ENCODE measurements around the gene CHRND.
A peak's percentile ranks its signal among the peaks of the same experiment; 100 is the strongest.

Gene CHRND

DNA sequence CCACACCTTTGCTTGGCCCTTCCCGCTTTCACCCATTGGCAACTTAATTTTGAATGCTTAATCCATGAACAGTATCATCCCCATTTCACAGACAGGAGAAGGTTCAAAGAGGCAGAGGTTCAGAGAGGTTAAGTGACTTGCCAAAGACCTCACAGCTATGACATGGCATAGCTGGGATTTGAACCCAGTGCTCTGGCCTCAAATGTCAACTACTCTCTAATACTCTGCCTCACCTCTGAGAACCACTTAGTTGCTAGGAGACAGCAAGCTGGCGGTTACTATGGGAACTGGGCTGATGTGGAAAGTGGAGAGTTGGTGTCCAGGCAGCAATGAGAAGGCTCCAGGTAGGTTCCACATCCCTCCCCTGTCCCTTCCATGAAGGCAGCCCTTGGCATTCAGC is 21.5 kb upstream of the CHRND start:
- DNase-seq = no peak

DNA sequence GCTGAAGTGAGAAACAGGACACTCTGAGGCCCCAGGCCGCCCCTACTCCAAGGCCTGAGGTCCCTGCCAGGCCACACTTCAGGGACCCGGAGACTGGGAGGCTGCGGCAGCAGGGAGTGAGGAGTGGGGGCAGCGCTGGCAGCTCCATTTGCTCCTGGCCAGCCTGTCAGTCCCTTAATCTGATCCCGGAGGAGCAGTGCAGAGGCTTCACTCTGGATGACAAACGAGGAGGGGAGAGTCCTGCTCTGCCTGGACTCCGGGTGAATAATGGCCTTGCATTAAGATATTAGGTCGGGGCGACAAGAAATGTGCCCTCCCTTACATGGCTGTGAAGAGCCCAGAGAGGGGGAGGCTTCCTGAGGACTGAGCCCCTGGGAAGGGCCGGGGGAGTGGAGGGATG is 20.1 kb upstream of the CHRND start:
- no peak for DNase-seq

- DNase-seq = no peak
These were observed 19.3 kb upstream of the CHRND start for GRCh38 chr2:232506709-232507108.

DNA sequence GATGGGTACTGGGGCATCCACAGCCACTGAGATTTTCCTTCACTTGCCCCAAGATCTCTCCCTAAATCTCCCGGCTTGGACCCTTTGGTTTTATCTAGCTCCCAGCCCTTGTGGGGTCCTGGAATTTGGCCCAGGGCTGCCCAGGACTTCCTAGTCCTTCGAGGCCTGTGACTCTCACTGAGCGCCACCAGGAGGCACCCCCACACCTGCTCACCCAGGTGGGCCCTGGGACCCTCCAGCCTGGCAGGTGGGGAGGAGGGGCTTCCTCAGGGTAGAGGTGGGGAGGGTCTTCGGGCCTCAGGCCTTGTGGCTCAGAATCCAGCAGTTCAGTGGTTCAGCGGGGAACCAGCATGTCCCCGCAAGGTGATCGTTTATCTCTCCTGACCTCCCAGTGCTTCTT is 17.7 kb upstream of the CHRND start:
- DNase-seq = no peak

GRCh38 chr2:232511336-232511890 is 14.5 kb upstream of the CHRND start:
- DNase-seq = no peak

DNA sequence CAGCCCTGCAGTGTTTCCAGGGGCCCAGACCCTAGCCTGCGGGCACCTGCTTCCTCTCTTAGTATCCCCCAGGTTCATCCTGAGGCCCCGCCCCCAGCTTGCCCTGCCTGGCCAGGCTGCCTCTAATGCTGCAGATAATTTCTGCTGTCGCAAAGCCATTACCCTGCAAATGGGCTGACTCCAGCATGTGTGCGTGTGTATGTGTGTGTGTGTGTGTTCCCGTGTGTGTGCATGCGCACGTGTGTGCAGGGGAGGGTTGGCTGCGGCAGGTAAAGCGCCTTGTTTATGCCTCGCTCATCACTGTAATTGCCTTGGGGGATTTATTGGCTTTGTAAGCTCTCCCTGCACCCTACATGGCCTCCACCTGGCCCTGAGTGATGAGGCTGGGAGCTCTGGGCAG is 13.4 kb upstream of the CHRND start:
- DNase-seq = no peak

DNA sequence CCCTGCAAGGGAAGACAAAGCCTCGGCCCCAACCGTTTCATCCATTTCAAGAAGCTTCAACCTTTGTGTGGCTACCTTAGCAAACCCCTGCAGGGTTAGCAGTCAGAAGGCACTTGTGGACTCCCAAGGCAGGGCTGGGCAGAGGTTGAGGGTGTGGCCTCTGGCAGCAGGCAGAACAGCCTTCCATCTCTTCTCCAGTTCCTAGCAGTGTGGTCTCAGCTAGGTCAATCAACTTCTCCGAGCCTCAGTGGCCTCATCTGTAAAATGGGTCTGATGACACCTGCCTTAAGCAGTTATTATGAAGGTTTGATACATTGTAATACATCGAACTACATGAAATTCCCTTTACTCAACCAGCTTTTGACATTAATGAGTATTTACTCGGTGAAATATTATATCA is 12.6 kb upstream of the CHRND start:
- no peak for DNase-seq

DNA sequence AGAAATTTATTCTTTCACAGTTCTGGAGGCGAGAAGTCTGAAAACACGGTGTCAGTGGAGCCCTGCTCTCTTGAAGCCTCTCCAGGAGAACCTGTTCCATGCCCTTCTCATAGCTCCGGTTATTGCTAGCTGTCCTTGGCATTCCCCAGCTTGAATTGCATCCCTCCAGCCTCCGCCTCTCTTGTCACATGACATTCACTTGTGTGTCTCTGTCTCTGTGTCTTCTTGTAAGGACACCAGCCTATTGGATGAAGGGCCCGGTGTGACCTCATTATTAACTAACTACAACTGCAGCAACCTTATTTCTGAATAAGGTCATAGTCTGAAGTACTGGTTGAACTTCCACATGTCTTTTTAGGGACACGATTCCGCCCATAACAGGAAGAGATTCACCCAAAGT is 10.3 kb upstream of the CHRND start:
- no peak for DNase-seq

GRCh38 chr2:232516551-232516950 is 9.4 kb upstream of the CHRND start:
- DNase-seq = no peak

GRCh38 chr2:232518844-232519243 is 7.1 kb upstream of the CHRND start:
- DNase-seq = no peak

DNA sequence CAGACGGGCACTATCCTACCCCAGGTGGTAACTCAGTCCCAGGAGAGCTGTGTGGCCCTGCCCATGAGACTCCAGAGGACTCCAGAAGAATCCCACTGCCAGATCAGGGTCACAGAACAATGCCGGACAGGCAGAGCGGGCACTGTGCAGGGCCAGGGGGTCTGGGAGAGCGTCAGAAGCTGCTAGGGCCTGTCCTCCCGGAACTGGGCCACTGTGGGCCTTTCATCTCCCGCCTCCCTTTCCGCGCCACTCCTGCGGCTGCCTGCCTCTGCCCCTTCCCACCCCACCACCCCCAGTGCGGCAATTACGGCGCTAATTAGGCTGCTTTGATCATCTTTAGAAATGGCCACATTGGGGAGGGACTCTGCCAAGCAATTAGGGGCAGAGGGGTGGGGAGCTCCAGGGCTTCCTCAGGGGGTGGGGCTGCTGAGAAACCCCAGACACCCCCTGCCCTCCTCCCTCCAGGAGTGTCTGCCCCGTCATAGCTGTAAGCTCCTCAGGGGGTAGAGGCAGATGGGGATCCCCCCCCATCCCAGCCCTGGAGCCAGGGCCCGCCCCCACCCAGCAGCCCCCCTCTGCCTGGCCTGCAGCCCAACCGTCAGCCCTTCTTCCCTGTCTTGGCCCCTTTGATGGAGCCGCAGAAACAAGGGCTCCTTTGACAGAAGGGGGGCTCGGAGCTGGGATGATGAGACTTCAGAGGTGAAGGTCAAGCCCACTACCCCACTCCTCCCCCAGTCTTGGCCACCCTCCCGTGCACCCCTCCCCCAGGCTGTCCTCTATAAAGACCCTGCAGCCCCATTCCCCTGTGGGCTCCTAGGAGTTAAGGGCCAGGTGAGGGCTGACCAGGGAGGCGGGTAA is 6.2 kb upstream of the CHRND start, which contains the start of gene PRSS56:
TSS of gene PRSS56 (plus strand) at position 808 of the 858 bp plus-strand sequence. CDS start 211 bp downstream, outside the sequence.
- no peak for DNase-seq

DNA sequence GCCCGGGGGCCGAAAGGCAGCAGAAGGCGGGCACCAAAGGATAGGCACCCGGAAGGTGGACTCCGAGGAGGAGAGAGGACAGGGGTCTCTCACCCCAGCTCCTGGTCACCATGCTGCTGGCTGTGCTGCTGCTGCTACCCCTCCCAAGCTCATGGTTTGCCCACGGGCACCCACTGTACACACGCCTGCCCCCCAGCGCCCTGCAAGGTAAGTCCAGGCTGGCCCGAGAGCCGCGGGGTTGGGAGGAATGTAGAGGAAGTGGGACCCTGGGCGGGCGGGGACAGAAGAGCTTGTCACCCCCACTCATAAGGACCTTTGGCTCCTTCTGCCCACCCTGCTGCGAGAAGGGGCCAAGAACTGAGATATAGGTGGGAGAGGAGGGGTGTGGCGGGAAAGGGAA is 5.5 kb upstream of the CHRND start:
- no peak for DNase-seq

- no peak for DNase-seq
These were observed 4.9 kb upstream of the CHRND start for GRCh38 chr2:232521098-232521497.

GRCh38 chr2:232521959-232522622 is 3.9 kb upstream of the CHRND start:
- DNase-seq = no peak

- no peak for DNase-seq
These were observed 3.1 kb upstream of the CHRND start for GRCh38 chr2:232522623-232523401.

DNA sequence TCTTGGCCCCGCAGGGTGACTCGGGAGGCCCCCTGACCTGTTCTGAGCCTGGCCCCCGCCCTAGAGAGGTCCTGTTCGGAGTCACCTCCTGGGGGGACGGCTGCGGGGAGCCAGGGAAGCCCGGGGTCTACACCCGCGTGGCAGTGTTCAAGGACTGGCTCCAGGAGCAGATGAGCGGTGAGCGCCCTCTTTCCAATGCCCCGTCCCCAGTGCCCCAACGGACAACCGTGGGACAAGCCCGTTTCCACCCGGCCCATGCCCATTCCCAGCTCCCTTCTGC is 2.6 kb upstream of the CHRND start:
- no peak for DNase-seq

DNA sequence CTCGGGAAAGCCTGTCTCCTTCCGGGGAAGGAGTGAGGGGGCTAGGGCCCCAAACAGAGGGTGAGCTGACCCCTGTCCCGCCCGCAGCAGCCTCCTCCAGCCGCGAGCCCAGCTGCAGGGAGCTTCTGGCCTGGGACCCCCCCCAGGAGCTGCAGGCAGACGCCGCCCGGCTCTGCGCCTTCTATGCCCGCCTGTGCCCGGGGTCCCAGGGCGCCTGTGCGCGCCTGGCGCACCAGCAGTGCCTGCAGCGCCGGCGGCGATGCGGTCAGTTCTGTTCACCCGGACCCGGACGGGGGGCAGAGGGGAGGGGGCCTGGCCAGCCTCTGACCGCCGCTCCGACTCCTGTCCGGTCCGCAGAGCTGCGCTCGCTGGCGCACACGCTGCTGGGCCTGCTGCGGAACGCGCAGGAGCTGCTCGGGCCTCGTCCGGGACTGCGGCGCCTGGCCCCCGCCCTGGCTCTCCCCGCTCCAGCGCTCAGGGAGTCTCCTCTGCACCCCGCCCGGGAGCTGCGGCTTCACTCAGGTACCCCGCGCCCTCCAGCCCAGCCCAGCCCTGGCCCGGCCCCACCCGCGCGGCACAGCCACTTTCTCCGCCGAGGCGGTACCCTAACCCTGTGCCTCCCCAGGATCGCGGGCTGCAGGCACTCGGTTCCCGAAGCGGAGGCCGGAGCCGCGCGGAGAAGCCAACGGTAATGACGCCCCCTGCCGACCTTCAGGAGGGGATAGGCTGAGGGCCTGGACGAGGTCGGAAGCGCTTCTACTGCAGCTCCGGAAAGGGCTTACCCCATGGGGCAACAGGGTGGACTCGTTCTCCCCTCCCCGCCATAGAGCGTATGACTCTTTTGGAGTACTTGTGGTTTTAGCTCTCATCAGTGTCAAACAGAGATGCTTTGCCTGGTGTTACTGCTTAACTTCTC is 2.0 kb upstream of the CHRND start:
- peak; percentile 58 for DNase-seq

DNA sequence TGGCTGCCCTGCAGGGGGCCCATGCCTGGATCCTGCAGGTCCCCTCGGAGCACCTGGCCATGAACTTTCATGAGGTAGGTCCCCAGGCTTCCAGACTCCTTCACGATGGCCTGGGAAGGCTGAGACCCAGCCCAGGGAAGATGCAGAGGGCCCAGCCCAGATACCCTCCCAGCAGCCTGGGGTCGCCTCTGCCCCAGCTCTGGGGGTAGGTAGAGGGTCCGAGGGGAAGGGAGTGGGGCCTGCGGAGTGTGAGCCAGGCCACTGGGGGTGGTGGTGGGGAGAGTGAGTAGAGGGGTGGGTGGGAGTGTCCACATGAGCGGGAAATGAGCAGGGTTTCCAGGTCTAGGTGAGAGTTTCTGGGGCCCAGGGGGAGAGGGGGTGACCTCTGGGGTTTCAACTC is 1.2 kb upstream of the CHRND start:
- no peak for DNase-seq

DNA sequence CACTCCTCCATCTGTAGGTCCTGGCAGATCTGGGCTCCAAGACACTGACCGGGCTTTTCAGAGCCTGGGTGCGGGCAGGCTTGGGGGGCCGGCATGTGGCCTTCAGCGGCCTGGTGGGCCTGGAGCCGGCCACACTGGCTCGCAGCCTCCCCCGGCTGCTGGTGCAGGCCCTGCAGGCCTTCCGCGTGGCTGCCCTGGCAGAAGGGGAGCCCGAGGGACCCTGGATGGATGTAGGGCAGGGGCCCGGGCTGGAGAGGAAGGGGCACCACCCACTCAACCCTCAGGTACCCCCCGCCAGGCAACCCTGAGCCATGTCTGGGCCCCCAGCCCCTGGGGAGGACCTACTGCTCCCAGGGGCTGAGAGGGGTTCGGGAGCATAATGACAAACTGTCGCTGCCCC is 761 bp upstream of the CHRND start:
- no peak for DNase-seq

DNA sequence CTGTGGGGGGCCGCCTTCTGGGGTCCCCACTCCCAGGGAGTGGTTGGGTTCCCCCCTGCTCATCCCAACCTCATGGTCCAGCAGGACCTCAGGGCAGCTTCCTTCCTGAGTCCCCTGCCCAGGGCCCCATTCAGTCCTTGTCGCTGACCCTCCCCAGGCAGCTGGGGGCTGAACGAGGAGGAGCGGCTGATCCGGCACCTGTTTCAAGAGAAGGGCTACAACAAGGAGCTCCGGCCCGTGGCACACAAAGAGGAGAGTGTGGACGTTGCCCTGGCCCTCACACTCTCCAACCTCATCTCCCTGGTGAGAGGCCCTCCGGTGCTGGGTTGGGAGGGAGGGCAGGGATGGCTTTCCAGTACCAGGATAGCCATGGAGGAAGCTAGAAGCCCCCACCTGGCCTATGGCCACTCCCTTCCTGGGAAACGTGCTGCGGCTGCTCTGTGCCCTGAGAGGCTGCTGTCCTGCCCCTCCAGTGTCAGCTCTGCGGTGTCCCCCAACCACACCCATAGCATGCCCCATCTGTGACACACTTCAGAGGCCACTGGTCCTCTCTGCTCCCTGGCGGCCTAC is 497 bp downstream of the CHRND start:
- DNase-seq = no peak

GRCh38 chr2:232527905-232528470 is 2.0 kb downstream of the CHRND start:
- no peak for DNase-seq
